HEK293T (cell line): Measurements from ENCODE around the gene SPRED3.

Experiments used
- BHLHE40 ChIP-seq: fragments of 450-650 bp; IDR thresholded peaks from 2 replicates; pipeline ENCODE4 v1.6.1; 2016; ENCODE audit warnings: mild to moderate bottlenecking, moderate library complexity, borderline replicate concordance
- ELF4 ChIP-seq: fragments of 450-650 bp; IDR thresholded peaks from 2 replicates; pipeline ENCODE4 v1.6.1; 2017; ENCODE audit warnings: antibody characterized with exemption
- FOXA1 ChIP-seq: fragments of 450-650 bp; IDR thresholded peaks from 2 replicates; pipeline ENCODE4 v1.6.1; 2016; ENCODE audit warnings: mild to moderate bottlenecking
- FOXK2 ChIP-seq: fragments of 450-650 bp; IDR thresholded peaks from 2 replicates; pipeline ENCODE4 v1.6.1; 2016; ENCODE audit warnings: mild to moderate bottlenecking
- HDGF ChIP-seq: fragments of 450-650 bp; IDR thresholded peaks from 2 replicates; pipeline ENCODE4 v1.6.1; 2017; ENCODE audit warnings: antibody characterized with exemption, borderline replicate concordance
- ZNF384 ChIP-seq: fragments of 450-650 bp; IDR thresholded peaks from 2 replicates; pipeline ENCODE4 v1.6.1; 2016

DNA sequence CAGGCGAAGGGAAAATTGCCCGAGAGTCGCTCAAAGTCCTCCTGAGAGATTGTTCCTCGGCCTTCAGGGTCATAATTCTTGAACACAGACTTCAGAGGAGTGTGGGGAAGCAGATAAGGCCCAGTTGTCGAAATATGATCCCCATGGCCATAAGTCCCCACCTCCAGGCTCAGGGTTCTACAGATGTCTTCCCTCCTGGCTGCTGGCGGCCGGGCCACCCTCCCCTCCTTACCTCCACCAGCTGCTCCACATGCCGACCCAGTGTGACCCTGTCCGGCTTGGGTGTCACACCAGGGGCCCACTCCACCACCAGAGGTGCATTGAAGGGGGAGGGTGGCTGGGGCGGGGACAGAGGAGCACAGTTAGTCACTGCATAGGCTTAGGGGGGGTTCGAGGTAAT is 24.5 kb downstream of the SPRED3 start:
- TF ChIP-seq ZNF384: no peak
- no peak for TF ChIP-seq FOXK2
- TF ChIP-seq FOXA1: no peak
- TF ChIP-seq HDGF: no peak
- no peak for TF ChIP-seq BHLHE40
- no peak for TF ChIP-seq ELF4
